VCaP (cell line): Measurements from ENCODE around the gene GPR35.

Experiments
- H3K27ac ChIP-seq: fragments of 450-650 bp; 2 replicates; pipeline ENCODE4 v1.5.1; 2017
- CTCF ChIP-seq: fragments of 450-650 bp; conservative IDR thresholded peaks from 2 replicates; pipeline ENCODE4 v1.5.1; 2017; ENCODE audit warnings: mild to moderate bottlenecking, moderate library complexity

The GPR35 gene

DNA sequence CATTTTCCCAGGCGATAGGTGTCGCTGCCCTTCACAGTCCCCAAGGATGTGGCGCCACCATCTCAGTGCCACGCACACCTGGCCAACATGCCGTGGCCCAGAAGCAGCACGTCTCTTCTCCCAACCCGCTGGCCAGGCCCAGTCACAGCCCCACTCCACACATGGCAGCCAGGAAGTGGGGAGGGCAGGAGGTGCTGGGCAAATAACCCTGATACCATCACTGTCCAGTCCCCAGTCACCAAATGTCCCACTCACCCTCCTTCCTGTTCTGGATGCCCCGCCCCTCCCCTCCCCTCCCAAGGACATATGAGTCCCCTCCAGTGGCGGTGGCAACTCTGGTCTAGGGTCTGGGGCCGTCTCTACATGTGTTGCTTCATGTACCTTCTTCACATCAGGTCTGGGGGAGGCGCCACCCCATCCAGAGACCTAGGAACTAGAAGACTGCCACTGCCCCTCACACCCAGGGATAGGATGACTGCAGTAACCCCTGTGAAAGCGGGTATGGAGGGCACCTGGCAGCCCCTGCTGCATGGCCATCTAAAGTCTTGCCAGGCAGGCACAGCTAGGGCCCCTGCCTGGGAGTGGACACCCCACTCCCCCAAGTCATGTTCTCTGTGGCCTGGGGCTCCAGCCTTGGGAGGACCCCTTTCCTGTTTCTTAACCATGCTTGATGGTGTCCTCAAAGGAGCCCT is 46.1 kb upstream of the GPR35 start:
- no peak for TF ChIP-seq CTCF
- no peak overlapping the region for H3K27ac ChIP-seq

DNA sequence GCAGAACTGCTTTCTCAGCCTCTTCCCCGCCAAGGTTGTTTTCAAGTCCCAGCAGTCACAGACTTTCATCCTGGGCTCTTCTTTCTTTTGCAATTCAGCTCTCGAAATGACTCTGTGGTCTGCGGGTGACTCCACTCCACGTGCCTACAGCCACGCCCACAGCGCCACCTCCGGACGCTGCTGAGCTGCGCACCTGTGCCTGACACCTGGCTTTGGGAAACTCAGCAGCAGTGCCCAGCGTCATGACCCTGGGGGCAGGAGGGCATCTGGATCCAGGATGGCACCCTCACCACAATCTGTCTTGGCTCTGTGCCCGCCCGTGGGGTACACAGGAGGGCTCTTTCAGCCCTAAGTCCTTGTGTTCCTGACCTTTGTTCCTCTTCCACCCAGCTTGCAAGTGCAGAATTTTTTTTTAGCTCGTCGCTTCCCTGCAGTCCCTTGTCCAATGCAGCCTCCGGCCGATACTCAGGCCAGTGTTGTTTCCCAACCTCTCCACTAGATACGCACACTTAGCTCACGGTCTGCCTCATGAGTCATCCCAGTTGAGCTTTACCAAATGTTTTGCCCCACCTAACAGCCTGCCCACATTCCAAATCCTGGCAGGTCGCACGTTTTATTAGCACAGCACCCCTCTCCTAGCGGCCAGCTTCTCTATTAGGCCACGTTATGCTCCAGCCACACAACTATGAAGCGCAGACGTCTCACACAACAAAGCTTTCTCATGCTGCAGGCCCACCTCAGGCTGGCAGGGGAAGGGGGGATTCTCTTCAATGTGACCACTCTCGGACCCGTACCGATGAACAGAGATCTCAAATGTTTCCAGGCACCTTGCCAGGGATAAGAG is 45.3 kb upstream of the GPR35 start:
- no peak overlapping the region for H3K27ac ChIP-seq
- no peak for TF ChIP-seq CTCF

DNA sequence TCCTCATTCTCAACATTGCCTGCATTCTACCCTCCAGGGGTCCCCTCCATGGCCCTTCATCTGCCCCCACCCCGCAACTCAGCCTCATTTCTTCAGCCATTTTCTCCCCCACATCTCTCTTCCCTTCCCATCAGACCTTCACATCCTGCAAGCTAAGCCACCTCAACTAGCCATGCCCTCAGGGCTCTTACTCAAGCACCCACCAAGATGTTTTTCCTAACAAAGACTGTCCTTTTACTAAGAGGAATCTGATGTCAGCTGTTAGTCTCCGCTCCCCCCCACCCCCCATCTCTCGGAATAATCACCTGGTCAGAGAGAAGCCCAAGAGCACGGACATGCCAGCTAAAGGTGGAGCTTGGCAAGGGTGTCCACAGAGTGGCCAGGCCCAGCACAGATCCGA is 43.5 kb upstream of the GPR35 start:
- H3K27ac ChIP-seq = no peak overlapping the region
- no peak for TF ChIP-seq CTCF

DNA sequence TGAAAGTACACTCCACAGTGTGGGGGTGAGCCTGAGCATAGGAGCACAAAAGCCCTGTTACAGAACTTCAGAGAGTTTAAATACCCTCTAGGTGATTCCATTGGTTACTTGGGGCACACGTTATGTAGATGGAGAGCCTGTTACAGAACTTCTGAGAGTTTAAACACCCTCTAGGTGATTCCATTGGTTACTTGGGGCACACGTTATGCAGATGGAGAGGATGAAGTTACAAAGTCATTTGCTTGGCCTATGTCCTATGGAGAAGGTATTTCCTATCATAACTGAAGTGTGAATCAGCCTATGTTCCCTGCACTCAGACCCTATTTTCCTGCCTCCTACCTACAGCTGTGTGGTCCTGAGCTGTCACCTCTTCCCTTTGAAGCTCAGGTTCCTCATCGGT is 42.5 kb upstream of the GPR35 start:
- TF ChIP-seq CTCF = no peak
- no peak overlapping the region for H3K27ac ChIP-seq

GRCh38 chr2:240583774-240584173 is 41.5 kb upstream of the GPR35 start:
- no peak for TF ChIP-seq CTCF
- no peak overlapping the region for H3K27ac ChIP-seq

GRCh38 chr2:240584486-240585031 is 40.7 kb upstream of the GPR35 start:
- peak overlapping the region; percentile 86; the same call in 1 of the 2 replicates for H3K27ac ChIP-seq
- no peak for TF ChIP-seq CTCF

DNA sequence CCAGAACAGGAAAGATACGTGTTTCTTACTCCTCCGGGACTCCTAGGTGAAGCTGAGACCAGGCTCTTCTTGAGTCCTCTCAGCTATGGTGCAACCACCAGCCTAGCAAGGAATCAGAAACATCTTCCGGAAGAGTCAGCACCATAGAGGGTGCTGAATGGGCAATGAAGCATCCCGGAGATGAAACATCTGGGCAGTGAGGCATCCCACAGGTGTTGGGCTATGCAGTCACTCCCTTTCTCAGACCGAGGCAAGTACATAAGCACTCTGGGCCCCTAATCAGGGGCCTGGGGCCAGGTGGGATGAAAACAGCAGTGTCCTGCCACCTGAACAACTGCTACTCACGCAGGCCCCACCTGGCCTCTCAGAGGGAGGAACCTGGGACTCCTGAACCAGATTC is 40.2 kb upstream of the GPR35 start:
- peak overlapping the region; percentile 86; the same call in 1 of the 2 replicates for H3K27ac ChIP-seq
- no peak for TF ChIP-seq CTCF
